PC-3 (cell line): ENCODE measurements around the gene ZNF587B. TPM values are rescaled to one million over a fixed set of nuclear protein-coding genes. Genes with fewer than 3 reads are reported as not detected.
A peak's percentile ranks its signal among the peaks of the same experiment; 100 is the strongest.
"Not testable (repeated sequence)": the region's sequence is repeated elsewhere in the genome, so short reads cannot be mapped to it uniquely, and the experiment has no call there.

ENCODE experiments used
- ATAC-seq: fragments of 200-7000 bp; cut with Tn5 transposase; 2 replicates; pipeline ENCODE4 v1.9.1; 2020; ENCODE audit warnings: mild to moderate bottlenecking, moderate library complexity
- BruUV-seq: library from RNA; stranded (reverse); fragments of 400-500 nt; replicated peaks from 2 replicates; lab custom pipeline; 2021; lab: Mats Ljungman, UMichigan
- CTCF ChIA-PET: fragments of 300-600 bp; sonication (Branson Sonifier 250); formaldehyde crosslinking; loops from one replicate; lab custom pipeline; 2022; ENCODE audit warnings: antibody characterized with exemption; lab: Charles Lee
- POLR2A ChIA-PET: fragments of 300-600 bp; sonication (Branson Sonifier 250); formaldehyde crosslinking; loops from one replicate; lab custom pipeline; 2022; ENCODE audit warnings: antibody characterized with exemption; ENCODE audit not compliant: unreplicated experiment; lab: Charles Lee
- DNase-seq: peaks from one replicate; pipeline ENCODE4 v3.0.0-alpha.2; 2015
- H2AFZ ChIP-seq: fragments of 300-600 bp; sonication (generic); 2 replicates; pipeline ENCODE4 v1.6.0; 2016; ENCODE audit warnings: antibody characterized with exemption, low read length
- H3F3A ChIP-seq: fragments of 300-600 bp; sonication (generic); one replicate; pipeline ENCODE4 v1.6.0; 2017; ENCODE audit warnings: antibody characterized with exemption, low read length, control low read depth, mild to moderate bottlenecking; ENCODE audit not compliant: unreplicated experiment
- H3K27ac ChIP-seq: fragments of 300-600 bp; sonication (generic); 2 replicates; pipeline ENCODE4 v1.5.1; 2016; ENCODE audit warnings: mild to moderate bottlenecking, low read length
- H3K27me3 ChIP-seq: fragments of 300-600 bp; sonication (generic); 2 replicates; pipeline ENCODE4 v1.6.1; 2016; ENCODE audit warnings: low read length, mixed read lengths
- H3K36me3 ChIP-seq: fragments of 300-600 bp; sonication (generic); 2 replicates; pipeline ENCODE4 v1.6.1; 2016; ENCODE audit warnings: low read depth, mixed run types, low read length, mixed read lengths
- H3K4me1 ChIP-seq: fragments of 300-600 bp; sonication (generic); 2 replicates; pipeline ENCODE4 v1.5.1; 2016; ENCODE audit warnings: low read length; ENCODE audit not compliant: insufficient read depth
- H3K4me2 ChIP-seq: fragments of 300-600 bp; sonication (generic); 2 replicates; pipeline ENCODE4 v1.6.0; 2016; ENCODE audit warnings: low read length
- H3K4me3 ChIP-seq: fragments of 300-600 bp; sonication (generic); 2 replicates; pipeline ENCODE4 v1.5.1; 2016; ENCODE audit warnings: mild to moderate bottlenecking, low read length, mixed read lengths
- H3K79me2 ChIP-seq: fragments of 300-600 bp; sonication (generic); 2 replicates; pipeline ENCODE4 v1.6.1; 2017; ENCODE audit warnings: low read length, mixed read lengths
- H3K9ac ChIP-seq: fragments of 300-600 bp; sonication (generic); 2 replicates; pipeline ENCODE4 v1.6.0; 2016; ENCODE audit warnings: mild to moderate bottlenecking, low read length
- H3K9me2 ChIP-seq: fragments of 300-600 bp; sonication (generic); replicated peaks from 2 replicates; pipeline ENCODE4 v1.6.1; 2016; ENCODE audit warnings: mixed run types, low read length, mixed read lengths
- H3K9me3 ChIP-seq: fragments of 300-600 bp; sonication (generic); 2 replicates; pipeline ENCODE4 v1.6.1; 2016; ENCODE audit warnings: low read length, mixed read lengths
- H4K20me1 ChIP-seq: fragments of 300-600 bp; sonication (generic); 2 replicates; pipeline ENCODE4 v1.6.1; 2016; ENCODE audit warnings: low read length, mixed read lengths
- CTCF ChIP-seq: fragments of 300-600 bp; sonication (generic); conservative IDR thresholded peaks from 2 replicates; pipeline ENCODE4 v1.5.1; 2017; ENCODE audit warnings: antibody characterized with exemption, low read depth, mild to moderate bottlenecking, low read length
- EZH2 ChIP-seq: fragments of 300-600 bp; sonication (generic); IDR thresholded peaks from one replicate; pipeline ENCODE4 v1.6.1; 2017; ENCODE audit warnings: antibody characterized with exemption, mild to moderate bottlenecking, low read length; ENCODE audit not compliant: unreplicated experiment
- EZH2phosphoT487 ChIP-seq: fragments of 300-600 bp; sonication (generic); IDR thresholded peaks from 2 replicates; pipeline ENCODE4 v1.6.1; 2018; ENCODE audit warnings: mild to moderate bottlenecking, antibody characterized with exemption, low read length, borderline replicate concordance
- intact Hi-C: fragments of 100-400 bp; cut with micrococcal nuclease; formaldehyde crosslinking; loops from 2 replicates; pipeline ENCODE4 v1.9.0; 2023
- total RNA-seq: library from RNA; depleted of rRNA; stranded (reverse); fragments of >200 nt; gene quantifications from 2 replicates; pipeline ENCODE4 v1.2.3, GENCODE V29; 2014

The ZNF587B gene
- total RNA-seq, 1 experiment from 2014 or later, result 21.2 TPM

- Histone ChIP-seq H3K27ac (no peak overlapping the region), H3K4me1 (no peaks in the 10 kb centered on the region), H3K27me3 (no peaks in the 10 kb centered on the region), H3K36me3 (peaks cover 12% of the 10 kb centered on the region), H3K4me2 (no peak overlapping the region), H2AFZ (no peak overlapping the region), H3K9me3 (peaks cover 9% of the 10 kb centered on the region), H3F3A (no peaks in the 10 kb centered on the region), H3K9me2 (no peaks in the 10 kb centered on the region), H3K4me3 (no peak overlapping the region), H3K9ac (no peak overlapping the region), H3K79me2 (no peaks in the 10 kb centered on the region), H4K20me1 (no peaks in the 10 kb centered on the region)
- ChIA-PET POLR2A (no interaction called here), CTCF (no interaction called here)
- intact Hi-C loops, result no loop called here
- no peak for TF ChIP-seq EZH2phosphoT487
- BruUV-seq, result TSS peak; percentile 22
- ATAC-seq (no peak), DNase-seq (no peak)
These were observed 57.3 kb downstream of the ZNF587B start for GRCh38 chr19:57887195-57887941.

GRCh38 chr19:57888107-57888559, 58.0 kb downstream of the ZNF587B start:
- no peaks in the 10 kb centered on the region for H3K4me1 ChIP-seq
- no peaks in the 10 kb centered on the region for H3K27me3 ChIP-seq
- H3K9ac ChIP-seq, result no peak overlapping the region
- no peak for ATAC-seq
- H3K9me3 ChIP-seq, result peaks cover 9% of the 10 kb centered on the region
- intact Hi-C loops, result no loop called here
- CTCF ChIA-PET, result no interaction called here
- H3K9me2 ChIP-seq, result no peaks in the 10 kb centered on the region
- BruUV-seq, result no TSS peak
- H3F3A ChIP-seq, result no peaks in the 10 kb centered on the region
- TF ChIP-seq EZH2, result no peak
- no peak for TF ChIP-seq EZH2phosphoT487
- no peak for TF ChIP-seq CTCF
- no peaks in the 10 kb centered on the region for H3K79me2 ChIP-seq
- H3K27ac ChIP-seq, result no peak overlapping the region
- H2AFZ ChIP-seq, result no peak overlapping the region
- DNase-seq, result no peak
- H3K36me3 ChIP-seq, result peaks cover 12% of the 10 kb centered on the region
- no peaks in the 10 kb centered on the region for H4K20me1 ChIP-seq
- H3K4me3 ChIP-seq, result no peak overlapping the region
- H3K4me2 ChIP-seq, result no peak overlapping the region
- POLR2A ChIA-PET, result no interaction called here

DNA sequence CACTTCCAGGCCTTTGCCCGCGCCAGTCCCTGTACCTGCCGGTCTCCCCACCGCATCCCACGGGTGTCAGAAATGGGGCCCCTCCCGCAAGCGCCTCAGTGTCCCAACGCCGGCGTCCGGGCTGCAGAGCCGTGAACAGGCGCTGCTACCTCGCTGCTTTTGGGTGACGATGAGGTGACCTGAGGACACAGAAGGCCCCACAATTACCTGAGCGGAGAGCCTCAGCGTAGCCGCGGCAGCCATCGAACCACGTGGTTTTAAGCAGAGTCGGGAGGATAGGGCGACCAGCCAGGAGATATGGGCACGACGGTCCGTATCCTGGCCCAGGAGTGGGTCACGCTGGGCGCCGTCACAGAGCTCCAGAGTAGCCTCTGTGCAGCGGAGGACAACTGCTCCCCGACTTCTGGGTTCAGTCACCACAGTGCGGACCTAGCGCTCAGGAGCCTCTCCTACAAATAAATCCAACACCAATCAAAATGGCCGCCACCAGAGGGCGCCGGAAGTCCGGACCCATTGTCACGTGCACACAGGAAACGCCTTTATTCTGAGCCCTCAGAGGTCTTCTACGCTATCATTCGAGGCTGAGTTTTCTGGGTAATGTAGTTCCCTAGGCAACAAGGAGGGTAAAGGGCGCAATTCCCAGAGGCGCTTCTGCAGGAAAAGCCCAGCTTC, 58.6 kb downstream of the ZNF587B start, which contains the start of gene ZNF814:
ZNF814 (minus strand) TSS at position 478 of the 672 bp plus-strand sequence; CDS start at position 243, 235 bp downstream.
- H3K4me1 ChIP-seq, result no peaks in the 10 kb centered on the region
- H3K27me3 ChIP-seq, result no peaks in the 10 kb centered on the region
- DNase-seq (no peak), ATAC-seq (no peak)
- ChIA-PET POLR2A (no interaction called here), CTCF (no interaction called here)
- BruUV-seq, result no TSS peak
- H2AFZ ChIP-seq, result no peak within 1 kb of the TSS
- H3K9me3 ChIP-seq, result peaks cover 9% of the 10 kb centered on the region
- intact Hi-C loops, result no loop called here
- H3K79me2 ChIP-seq, result no peaks in the 10 kb centered on the region
- H4K20me1 ChIP-seq, result no peaks in the 10 kb centered on the region
- no peaks in the 10 kb centered on the region for H3F3A ChIP-seq
- no peak within 1 kb of the TSS for H3K9ac ChIP-seq
- H3K36me3 ChIP-seq, result peaks cover 12% of the 10 kb centered on the region
- H3K4me2 ChIP-seq, result no peak within 1 kb of the TSS
- H3K27ac ChIP-seq, result no peak within 1 kb of the TSS
- no peaks in the 10 kb centered on the region for H3K9me2 ChIP-seq
- peak; percentile 33 for TF ChIP-seq CTCF
- TF ChIP-seq EZH2, result no peak
- no peak within 1 kb of the TSS for H3K4me3 ChIP-seq

DNA sequence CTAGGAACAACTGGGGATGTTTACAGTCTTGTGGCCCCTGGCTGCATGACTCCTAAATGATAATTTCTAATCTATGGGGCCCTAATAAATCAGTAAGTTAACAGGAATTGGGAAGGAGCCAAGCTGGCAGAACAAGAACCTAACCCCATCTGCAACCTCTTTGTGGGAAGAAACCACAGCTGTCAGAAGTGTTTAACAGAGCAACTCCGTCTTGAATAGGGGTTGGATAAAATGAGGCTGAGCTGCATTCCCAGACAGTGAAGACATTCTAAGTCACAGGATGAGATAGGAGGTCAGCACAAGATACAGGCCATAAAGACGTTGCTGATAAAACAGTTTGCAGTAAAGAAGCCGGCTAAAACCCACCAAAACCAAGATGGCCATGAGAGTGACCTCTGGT, 60.6 kb downstream of the ZNF587B start:
- H3K27ac ChIP-seq, H3K27me3 ChIP-seq, BruUV-seq, H3K4me2 ChIP-seq, H3K9me2 ChIP-seq, ATAC-seq, H3K4me1 ChIP-seq, H4K20me1 ChIP-seq, CTCF ChIA-PET, DNase-seq, H3K36me3 ChIP-seq, H3K79me2 ChIP-seq, H3K9me3 ChIP-seq, H3F3A ChIP-seq, H3K4me3 ChIP-seq, intact Hi-C loops, POLR2A ChIA-PET, H3K9ac ChIP-seq, H2AFZ ChIP-seq: not testable (repeated sequence)
